Activated effector memory CD4-positive, alpha-beta T cell treated with anti-CD3 and anti-CD28 coated beads, Interleukin-2, amount 50 U/mL, for 16 hours (primary cell): ENCODE data around the gene MLH3.
A peak's percentile ranks its signal among the peaks of the same experiment; 100 is the strongest.

ENCODE experiments used
- DNase-seq: peaks from one replicate; pipeline ENCODE4 v3.0.0-alpha.2; 2020

Gene MLH3

DNA sequence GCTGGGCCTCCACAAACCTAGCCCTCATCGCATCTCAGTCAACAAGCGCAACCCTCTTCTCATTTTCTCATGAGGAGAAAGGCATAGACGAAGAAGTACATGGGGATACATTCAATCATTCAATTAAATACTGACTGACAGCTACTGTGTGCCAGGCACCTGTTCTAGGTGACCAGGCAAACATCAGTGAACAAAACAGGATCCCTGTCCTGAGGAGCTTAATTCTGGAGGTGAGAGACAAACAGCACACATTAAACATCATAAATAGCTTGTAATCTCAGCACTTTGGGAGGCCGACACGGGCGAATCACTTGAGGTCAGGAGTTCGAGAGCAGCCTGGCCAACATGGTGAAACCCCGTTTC is 12.9 kb upstream of the MLH3 start:
- no peak for DNase-seq

GRCh38 chr14:75063491-75064204 is 12.4 kb upstream of the MLH3 start, which contains the start of gene ACYP1:
ACYP1 (minus strand) TSS chr14:75064024; CDS start chr14:75063553, 471 bp downstream.
- peak; percentile 96 for DNase-seq

DNA sequence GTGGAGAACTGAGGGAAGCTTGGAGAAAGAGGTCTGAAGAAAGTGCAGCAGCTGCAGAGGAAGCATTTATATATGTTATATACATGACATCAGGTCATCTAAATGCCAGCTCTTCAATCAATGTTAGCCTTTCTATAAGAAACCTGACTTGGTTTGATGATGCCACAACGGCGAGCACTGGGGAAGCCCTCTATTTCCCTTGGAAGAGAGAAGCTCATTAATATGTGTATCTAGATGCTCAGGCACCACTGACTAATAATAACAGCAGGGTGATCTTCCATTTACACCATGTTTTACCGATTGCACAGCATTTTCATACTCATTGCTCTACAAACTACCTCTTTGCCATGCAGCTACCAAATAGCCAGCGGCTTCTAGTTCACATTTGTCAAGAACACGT is 11.7 kb upstream of the MLH3 start:
- no peak for DNase-seq

DNA sequence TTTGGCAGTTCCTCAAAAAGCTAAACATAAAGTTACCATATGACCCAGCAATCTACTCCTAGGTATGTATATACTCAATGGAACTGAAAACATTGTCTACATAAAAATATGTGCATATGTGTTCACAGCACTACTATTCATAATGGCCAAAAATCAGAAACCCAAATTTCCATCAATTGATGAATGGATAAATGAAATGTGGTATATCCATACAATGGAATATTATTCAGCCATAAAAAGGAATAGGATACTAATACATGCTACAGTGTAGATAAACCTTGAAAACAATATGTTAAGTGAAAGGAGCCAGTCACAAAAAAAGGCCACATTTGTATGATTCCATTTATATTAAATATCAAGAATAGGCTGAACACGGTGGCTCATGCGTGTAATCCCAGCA is 9.2 kb upstream of the MLH3 start:
- no peak for DNase-seq

DNA sequence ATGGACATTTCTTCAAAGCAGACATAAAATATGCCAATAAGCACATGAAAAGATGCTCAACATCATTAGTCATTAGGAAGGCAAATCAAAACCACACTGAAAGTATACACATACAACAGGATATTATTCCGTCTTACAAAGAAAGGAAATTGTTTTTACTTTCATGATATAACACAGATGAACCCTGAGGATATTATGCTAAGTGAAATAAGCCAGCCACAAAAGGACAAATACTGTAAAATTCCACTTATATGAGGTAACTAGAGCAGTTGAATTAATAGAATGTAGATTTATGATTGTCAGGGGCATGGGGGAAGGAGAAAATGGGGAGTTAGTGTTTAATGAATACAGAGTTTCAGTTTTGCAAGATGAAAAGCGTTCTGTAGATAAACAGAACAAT is 8.4 kb upstream of the MLH3 start:
- DNase-seq, result no peak

GRCh38 chr14:75054421-75054820 is 3.2 kb upstream of the MLH3 start:
- DNase-seq, result no peak

DNA sequence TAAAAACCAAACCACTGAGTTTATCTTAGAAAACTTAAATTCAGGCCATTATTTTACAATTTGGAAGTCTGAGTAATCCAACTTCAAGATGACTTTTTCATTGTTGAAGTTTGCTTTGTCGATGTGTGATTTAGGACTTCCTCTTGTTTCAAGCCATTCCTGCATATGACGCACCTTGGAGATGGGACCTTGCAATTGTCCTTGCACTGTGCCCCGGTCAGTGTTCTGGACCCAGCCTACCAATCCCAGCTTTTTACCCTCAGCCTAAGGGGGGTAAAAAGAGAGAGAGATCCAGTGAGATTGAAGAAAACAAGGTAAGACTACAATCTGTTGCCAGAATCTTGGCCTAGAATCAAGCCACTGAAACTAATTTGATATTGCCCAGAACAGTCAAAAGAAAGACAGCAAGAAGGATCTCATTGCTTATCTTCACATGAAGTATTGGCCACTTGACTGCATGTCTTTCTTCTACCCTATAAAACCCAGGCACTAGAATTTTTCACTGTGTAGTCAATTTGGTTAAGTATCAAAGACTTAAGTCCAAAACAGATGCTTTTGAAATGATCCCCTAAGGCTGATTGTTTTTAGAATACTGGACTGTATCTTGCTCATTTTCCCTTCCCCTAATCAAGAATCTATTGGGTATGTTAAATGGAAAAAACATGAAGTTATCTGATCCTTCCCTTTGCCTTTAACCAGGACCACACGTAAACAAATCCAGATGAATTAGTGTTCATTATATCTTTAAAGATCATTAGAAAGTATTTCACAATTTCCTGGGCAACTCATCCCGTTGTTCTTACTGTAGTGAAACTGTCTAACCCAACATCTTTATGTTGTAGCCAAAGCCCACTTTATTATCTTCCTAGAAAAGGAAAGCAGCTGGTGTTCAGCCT is 2.4 kb upstream of the MLH3 start:
- DNase-seq, result no peak

DNA sequence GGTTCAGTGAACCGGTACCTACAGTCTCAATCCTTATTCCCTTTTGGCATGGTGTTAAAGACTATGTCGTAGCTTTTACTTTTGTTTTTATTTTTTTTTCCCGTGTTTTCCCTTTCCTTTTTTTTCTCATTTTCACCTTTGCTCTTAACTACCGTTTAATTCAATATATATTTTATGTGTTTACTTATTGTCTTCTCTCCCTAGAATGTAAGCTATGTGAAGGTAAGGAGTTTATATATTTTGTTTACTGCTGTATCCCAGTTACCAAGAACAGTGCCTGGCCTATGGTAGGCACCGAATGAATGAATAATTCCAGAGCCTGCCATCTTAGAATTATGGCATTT is 261 bp upstream of the MLH3 start:
- DNase-seq, result no peak

DNA sequence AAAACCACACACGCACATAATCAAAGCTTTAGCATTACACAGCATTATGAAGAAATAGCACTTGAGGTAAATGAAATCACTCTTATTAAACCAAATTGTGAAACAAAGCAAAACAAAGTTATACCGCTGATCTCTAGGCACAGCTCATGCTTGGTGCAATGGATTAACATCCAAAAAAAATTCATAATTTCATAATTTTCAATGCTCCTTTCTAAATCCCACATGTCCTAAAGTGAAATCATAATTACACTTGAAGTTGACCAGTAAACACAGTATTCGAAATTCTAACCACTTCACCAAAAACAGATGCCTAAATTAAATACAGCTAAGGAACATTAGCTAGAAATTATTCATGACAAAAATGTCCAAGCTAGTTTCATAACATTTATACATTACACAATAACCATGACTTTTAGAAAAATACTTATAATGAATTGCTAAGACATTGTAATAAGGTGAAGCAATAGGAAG is 1.5 kb downstream of the MLH3 start:
- DNase-seq, result no peak

DNA sequence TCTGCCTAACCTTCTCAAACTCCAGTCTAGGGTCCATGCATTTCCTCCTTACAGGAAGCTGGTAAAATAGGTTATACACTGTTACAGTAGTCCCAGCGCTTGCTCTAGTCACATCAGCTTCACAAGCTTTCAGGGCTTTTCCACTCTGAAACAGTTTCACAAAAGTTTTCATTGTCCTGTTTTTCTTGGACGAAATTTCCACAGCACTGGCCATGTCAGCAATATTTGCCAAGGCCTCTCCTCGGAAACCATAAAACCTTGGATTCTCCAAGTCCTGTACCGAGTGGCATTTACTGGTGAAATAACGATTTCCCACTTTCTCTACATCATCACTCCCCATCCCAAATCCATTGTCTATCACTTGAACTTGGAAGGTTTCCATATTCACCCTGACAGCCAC is 2.1 kb downstream of the MLH3 start:
- DNase-seq, result no peak

- DNase-seq, result no peak
These were observed 3.2 kb downstream of the MLH3 start for GRCh38 chr14:75048101-75048500.

DNA sequence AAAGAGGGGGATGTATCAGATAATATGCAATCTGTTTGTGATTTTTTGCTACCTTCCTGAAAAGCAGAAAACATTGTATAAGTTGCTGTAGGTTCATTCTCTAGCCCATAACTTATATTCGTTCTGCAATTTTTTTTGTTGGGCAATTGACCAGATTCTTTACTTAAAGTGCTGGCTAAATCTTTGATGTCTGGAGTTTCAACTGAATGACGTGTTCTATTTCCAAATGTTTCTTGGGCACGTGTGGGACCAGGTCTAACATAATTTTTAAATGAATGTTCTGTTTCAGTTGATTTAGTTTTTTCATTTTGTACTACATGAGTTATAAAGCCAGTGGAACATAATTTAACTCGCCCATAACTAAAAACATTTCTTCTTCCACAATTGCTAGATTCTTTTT is 3.8 kb downstream of the MLH3 start:
- no peak for DNase-seq

GRCh38 chr14:75046899-75047298 is 4.4 kb downstream of the MLH3 start:
- no peak for DNase-seq

DNA sequence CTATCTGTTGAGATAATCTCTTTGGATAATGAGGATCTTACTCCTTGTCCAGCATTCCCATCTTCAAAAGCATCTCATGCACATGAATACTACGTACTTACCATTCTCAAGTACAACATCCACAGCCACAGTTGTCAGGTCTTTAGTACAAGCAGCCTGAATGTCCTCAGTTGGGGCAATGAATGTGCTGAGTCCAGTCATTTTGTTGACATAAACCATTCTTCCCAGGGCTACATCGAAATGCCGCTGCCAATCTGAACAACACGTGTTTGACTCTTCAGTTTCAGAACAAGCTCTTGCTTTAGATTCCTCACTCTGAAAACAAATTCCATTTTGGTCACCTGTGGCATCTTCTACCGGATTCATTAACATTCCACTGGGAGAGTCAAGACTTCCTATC is 5.0 kb downstream of the MLH3 start:
- DNase-seq, result no peak

GRCh38 chr14:75044752-75045151 is 6.5 kb downstream of the MLH3 start:
- no peak for DNase-seq

DNA sequence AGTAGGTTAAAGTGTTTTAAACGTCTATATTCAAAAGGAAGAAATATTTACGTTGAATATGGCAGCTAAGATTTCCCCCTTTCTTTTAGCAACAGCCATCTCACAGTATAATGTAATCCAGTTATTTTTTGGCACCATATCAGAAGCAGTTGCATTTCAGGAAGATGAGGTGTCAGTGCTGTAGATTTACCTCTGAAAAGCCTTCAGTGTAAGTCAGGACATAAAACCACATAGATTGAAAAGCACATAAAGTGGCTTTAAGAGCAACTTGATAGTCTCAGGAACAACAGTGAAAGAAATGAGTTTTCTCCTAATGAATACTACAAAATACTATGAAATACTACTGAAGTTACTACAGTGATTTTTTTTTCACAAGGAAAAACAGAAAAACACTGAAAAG is 6.9 kb downstream of the MLH3 start:
- DNase-seq, result no peak

DNA sequence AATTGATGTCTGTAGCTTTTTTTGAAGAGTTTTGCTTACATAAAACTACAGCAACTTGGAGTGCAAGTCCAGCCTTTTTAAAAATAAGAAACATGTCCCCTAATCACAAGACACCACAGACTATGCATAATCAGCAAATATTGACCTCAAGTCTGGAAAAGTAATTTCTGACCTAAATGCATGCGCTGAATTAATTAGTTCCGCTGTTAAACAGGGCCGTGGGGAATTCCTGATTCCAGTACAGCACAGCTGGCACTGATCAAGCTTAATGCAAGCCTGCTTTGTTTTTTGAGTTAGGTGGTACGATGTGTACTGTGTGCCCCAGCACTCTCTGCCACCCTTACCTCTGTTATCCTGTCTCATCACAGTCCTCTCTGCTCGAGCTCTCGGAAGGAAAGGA is 9.2 kb downstream of the MLH3 start:
- no peak for DNase-seq

DNA sequence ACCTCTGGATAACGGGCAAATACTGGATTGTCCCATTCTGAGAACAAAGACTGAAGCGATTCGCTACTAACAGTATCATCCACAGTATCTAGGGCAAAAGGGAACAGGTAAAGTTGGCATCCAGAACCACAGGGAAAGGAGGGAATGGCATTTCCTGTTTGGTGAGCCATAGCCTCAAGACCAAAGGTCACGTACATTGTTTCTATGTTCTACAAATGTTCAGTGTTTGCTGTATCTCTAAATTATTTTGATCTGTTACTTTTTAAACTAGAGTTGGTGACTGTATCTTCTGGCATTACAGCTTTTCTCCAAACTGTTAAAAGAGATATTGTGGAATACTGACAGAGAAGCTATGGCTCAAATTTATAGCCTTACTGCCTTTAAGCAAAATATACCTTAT is 9.7 kb downstream of the MLH3 start:
- no peak for DNase-seq

- no peak for DNase-seq
These were observed 10.3 kb downstream of the MLH3 start for GRCh38 chr14:75040959-75041358.

DNA sequence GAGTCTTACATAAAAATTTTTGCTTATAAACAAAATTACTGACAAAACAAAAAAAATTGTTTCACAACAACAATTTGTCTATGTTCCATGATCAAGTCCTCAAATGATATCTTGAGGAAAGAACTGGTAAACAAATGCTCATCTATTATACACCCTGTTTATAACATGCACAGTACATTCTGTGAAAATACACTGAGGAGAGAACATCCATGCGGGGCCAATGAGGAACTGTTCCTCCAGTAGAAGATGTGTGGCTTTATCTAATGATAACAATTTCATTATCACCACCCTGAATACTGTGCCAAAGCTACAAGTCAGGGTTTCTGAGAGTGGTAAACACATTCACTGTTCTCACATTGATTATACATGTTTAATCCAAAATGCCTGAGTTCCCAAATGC is 10.8 kb downstream of the MLH3 start:
- no peak for DNase-seq

GRCh38 chr14:75032939-75033338 is 18.3 kb downstream of the MLH3 start:
- no peak for DNase-seq

GRCh38 chr14:75030147-75030546 is 21.1 kb downstream of the MLH3 start:
- no peak for DNase-seq

- DNase-seq, result no peak
These were observed 25.4 kb downstream of the MLH3 start for GRCh38 chr14:75025876-75026275.

GRCh38 chr14:75025082-75025481 is 26.2 kb downstream of the MLH3 start:
- DNase-seq, result no peak

- DNase-seq, result no peak
These were observed 28.2 kb downstream of the MLH3 start for GRCh38 chr14:75023108-75023507.
